WI38 (cell line): ENCODE measurements around the gene KRTAP12-3.
"Not testable (repeated sequence)": the region's sequence is repeated elsewhere in the genome, so short reads cannot be mapped to it uniquely, and the experiment has no call there.

ENCODE experiments used
- H3K4me3 ChIP-seq: 2 replicates; pipeline ENCODE4 v1.5.1; 2011; ENCODE audit warnings: low read depth, mild to moderate bottlenecking, control low read depth, low read length
- TF ChIP-seq, protein P1 (sequence below): IDR thresholded peaks from 2 replicates; pipeline ENCODE4 v1.5.1; 2012; ENCODE audit warnings: low read depth, mild to moderate bottlenecking, control low read depth, low read length

Gene KRTAP12-3

DNA sequence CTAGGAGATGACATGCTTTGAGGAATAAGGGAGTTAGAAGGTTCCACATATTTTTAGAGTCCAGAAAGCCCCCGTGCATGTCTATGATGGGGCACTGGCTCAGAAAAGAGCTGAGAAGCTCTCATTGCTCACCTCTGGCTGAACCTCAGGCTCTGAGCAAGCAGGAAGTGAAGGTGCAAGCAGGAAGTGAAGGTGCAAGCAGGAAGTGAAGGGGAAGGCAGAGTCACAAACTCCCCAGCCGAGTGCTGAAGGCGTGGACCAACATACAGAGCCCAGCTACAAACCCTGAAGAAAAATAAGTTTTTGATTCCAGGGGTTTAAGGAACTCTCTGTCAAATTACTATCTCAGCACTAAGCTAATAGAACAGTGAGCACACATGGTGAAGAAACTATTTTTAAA is 38.8 kb upstream of the KRTAP12-3 start:
- no peak overlapping the region for H3K4me3 ChIP-seq
- TF ChIP-seq, protein P1, sequence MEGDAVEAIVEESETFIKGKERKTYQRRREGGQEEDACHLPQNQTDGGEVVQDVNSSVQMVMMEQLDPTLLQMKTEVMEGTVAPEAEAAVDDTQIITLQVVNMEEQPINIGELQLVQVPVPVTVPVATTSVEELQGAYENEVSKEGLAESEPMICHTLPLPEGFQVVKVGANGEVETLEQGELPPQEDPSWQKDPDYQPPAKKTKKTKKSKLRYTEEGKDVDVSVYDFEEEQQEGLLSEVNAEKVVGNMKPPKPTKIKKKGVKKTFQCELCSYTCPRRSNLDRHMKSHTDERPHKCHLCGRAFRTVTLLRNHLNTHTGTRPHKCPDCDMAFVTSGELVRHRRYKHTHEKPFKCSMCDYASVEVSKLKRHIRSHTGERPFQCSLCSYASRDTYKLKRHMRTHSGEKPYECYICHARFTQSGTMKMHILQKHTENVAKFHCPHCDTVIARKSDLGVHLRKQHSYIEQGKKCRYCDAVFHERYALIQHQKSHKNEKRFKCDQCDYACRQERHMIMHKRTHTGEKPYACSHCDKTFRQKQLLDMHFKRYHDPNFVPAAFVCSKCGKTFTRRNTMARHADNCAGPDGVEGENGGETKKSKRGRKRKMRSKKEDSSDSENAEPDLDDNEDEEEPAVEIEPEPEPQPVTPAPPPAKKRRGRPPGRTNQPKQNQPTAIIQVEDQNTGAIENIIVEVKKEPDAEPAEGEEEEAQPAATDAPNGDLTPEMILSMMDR: no peak

DNA sequence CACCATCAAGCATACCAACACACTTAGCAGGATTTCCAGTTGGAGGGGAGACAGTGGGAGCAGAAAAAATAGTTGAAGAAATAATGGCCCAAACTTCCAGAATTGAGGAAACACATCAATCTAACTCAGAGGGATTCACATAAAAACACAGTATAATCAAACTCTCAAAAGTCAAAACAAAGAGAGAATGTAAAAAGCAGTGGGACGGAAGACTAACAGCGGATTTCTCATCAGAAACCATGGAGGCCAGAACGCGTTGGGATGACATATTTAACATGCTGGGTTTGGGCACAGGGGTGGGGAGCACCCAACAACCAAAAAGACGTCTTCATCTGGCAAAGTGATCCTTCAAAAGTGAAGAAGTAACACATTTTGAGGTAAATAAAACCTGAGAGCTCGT is 37.8 kb upstream of the KRTAP12-3 start:
- TF ChIP-seq, protein P1: no peak
- no peak overlapping the region for H3K4me3 ChIP-seq

DNA sequence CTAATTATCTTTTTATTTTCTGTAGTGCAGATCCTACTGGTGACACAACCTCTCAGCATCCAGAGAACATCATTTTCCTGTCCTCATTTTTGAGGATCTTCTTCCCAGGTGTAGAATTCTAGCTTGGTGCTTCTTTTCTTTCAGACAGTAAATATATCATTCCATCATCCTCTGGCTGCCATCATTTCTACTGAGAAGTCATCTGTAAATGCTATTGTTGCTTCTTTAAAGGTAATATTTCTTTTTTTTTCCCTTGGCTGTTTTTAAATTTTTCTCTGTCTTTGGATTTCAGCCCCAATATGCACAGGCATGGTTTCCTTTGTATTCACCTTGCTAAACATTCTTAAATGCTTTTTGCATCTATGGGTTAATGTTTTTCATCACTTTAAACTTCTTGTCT is 34.2 kb upstream of the KRTAP12-3 start:
- TF ChIP-seq, protein P1: no peak

DNA sequence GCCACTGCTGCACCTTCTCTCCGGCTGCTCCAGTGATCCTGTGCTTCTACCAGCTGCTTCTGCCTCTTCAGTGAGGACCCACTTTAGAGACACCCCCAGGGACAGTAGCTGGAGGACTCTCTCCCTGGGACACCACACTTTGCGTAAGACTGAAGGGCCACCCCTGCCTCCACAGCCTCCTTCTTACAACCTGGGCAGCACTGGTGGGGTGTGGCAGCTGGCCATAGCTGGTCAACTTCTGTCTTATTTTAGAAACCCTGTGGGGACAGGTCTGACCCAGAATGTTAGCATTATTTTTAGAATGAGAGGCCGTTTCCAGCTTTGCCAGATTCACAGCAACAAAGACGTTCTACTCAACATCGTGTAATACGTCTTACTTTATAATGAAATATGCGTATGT is 32.0 kb upstream of the KRTAP12-3 start:
- no peak overlapping the region for H3K4me3 ChIP-seq
- TF ChIP-seq, protein P1: no peak

More for the DNA sequence above, 34.2 kb upstream of the KRTAP12-3 start:
- H3K4me3 ChIP-seq: no peak overlapping the region

DNA sequence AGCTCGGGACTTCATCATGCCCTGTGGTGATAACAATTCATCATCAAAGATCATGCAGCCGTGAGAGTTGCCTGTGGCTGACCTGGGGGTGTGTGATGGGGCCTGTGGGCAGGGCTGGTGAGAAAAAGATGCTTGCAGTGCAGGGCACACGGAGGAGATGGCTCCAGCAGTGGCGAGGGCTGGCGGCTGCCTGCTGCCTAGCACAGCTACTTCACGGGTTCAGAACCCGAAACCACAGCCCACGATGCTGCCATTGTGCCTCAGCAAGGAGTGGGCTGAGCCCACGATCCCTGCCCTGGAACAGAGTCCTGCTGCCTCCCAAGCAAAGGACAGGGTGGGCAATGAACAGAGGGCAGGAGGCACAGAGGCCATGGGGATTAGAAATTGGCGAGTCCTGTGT is 31.5 kb upstream of the KRTAP12-3 start:
- TF ChIP-seq, protein P1: no peak
- H3K4me3 ChIP-seq: no peak overlapping the region

DNA sequence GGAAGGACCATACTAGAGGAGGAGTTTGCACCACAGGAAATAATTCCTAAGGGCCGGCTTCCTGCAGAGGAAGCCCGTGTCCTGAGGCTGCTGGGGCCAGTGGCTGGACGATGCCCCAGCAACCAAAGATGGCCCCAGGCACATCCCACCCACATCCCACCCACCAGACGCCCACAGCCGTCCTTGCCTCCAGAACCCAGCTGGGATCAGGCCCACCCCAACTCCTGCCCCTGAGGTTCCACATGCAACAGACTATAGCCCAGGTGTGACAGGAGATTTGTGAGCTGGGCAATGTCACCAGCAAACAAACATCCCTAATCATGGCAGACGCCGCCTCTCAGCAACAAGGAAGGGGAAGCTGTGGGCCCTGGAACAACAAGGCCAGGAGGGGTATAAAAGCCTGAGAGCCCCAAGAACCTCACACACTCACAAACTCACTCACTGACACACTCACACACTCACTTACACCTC is 31.0 kb upstream of the KRTAP12-3 start, which contains the start of gene KRTAP10-9:
KRTAP10-9 (plus strand) TSS at position 421 of the 471 bp plus-strand sequence. CDS start 79 bp downstream, outside the sequence.
- TF ChIP-seq, protein P1: no peak
- H3K4me3 ChIP-seq: no peak within 1 kb of the TSS

DNA sequence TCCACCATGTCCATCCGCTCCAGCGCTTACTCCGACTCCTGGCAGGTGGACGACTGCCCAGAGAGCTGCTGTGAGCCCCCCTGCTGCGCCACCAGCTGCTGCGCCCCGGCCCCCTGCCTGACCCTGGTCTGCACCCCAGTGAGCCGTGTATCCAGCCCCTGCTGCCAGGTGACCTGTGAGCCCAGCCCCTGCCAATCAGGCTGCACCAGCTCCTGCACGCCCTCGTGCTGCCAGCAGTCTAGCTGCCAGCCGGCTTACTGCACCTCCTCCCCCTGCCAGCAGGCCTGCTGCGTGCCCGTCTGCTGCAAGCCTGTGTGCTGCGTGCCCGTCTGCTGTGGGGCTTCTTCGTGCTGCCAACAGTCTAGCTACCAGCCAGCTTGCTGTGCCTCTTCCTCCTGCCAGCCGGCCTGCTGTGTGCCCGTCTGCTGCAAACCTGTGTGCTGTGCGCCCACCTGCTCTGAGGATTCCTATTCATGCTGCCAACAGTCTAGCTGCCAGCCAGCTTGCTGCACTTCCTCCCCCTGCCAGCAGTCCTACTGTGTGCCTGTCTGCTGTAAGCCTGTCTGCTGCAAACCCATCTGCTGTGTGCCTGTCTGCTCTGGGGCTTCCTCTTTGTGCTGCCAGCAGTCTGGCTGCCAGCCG is 30.4 kb upstream of the KRTAP12-3 start:
- not testable (repeated sequence) for H3K4me3 ChIP-seq

DNA sequence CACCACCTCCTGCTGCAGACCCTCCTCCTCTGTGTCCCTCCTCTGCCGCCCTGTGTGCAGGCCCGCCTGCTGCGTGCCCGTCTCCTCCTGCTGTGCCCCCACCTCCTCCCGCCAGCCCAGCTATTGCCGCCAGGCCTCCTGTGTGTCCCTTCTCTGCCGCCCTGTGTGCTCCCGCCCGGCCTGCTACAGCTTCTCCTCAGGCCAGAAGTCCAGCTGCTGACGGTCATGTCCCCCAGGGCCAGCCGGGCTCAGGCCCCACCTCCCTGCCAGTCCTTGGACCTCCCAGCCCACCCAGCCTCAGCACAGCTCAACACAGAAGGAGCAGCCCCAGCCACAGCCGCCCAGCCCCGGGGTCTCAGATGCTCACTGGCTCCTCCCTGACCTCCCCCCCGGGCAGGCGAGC is 29.9 kb upstream of the KRTAP12-3 start:
- not testable (repeated sequence) for H3K4me3 ChIP-seq
